Keratinocyte (primary cell): Measurements from ENCODE around the gene TMEM218. TPM values are rescaled to one million over a fixed set of nuclear protein-coding genes. Genes with fewer than 3 reads are reported as not detected.
"Not testable (repeated sequence)": the region's sequence is repeated elsewhere in the genome, so short reads cannot be mapped to it uniquely, and the experiment has no call there.

Experiments
- DNase-seq: peaks from one replicate; pipeline ENCODE4 v3.0.0-alpha.2; 2011; ENCODE audit warnings: low read depth, missing footprints, low spot score
- FAIRE-seq: peaks from 2 replicates; lab custom pipeline; 2011; peaks lifted over from hg19 to GRCh38; lab: Jason Lieb, UNC
- H2AFZ ChIP-seq: 2 replicates; pipeline ENCODE4 v1.6.0; 2012; ENCODE audit warnings: low read length, control low read depth, inconsistent platforms; ENCODE audit not compliant: control insufficient read depth
- H3K27ac ChIP-seq: 2 replicates; pipeline ENCODE4 v1.5.1; 2011; ENCODE audit warnings: low read length; ENCODE audit not compliant: control insufficient read depth, insufficient read depth
- H3K27me3 ChIP-seq: 3 replicates; pipeline ENCODE4 v1.6.0; 2011; ENCODE audit warnings: low read length; ENCODE audit not compliant: control insufficient read depth, insufficient read depth; ENCODE audit errors: extremely low read depth
- H3K36me3 ChIP-seq, 2 experiments: 2 replicates in 1 of 2; 3 replicates in 1 of 2; pipeline ENCODE4 v1.5.1; 2011; ENCODE audit warnings: low read length in 2 of 2, mild to moderate bottlenecking in 1 of 2; ENCODE audit not compliant: control insufficient read depth in 2 of 2, insufficient read depth in 2 of 2; ENCODE audit errors: extremely low read depth in 1 of 2
- H3K4me1 ChIP-seq: 3 replicates; pipeline ENCODE4 v1.5.1; 2011; ENCODE audit warnings: low read length; ENCODE audit not compliant: control insufficient read depth, insufficient read depth; ENCODE audit errors: extremely low read depth
- H3K4me2 ChIP-seq: 3 replicates; pipeline ENCODE4 v1.6.0; 2011; ENCODE audit warnings: low read depth, low read length; ENCODE audit not compliant: control insufficient read depth, insufficient read depth; ENCODE audit errors: extremely low read depth
- H3K4me3 ChIP-seq, 3 experiments: fragments of 200-600 bp in 1 of 3; sonication (generic) in 1 of 3; 2 replicates in 2 of 3; 3 replicates in 1 of 3; pipeline ENCODE4 v1.5.1; 2011 to 2016; ENCODE audit warnings: low read length in 3 of 3, mild to moderate bottlenecking in 3 of 3, control low read depth in 2 of 3, inconsistent platforms in 1 of 3, low read depth in 1 of 3, mixed read lengths in 1 of 3, mixed run types in 1 of 3, moderate library complexity in 1 of 3; ENCODE audit not compliant: control insufficient read depth in 2 of 3, insufficient read depth in 2 of 3; ENCODE audit errors: extremely low read depth in 1 of 3
- H3K79me2 ChIP-seq: 2 replicates; pipeline ENCODE4 v1.6.0; 2012; ENCODE audit warnings: low read length; ENCODE audit not compliant: control insufficient read depth, insufficient read depth
- H3K9ac ChIP-seq: 3 replicates; pipeline ENCODE4 v1.6.0; 2011; ENCODE audit warnings: low read length; ENCODE audit not compliant: control insufficient read depth, insufficient read depth; ENCODE audit errors: extremely low read depth
- H3K9me1 ChIP-seq: 3 replicates; pipeline ENCODE4 v1.6.0; 2011; ENCODE audit warnings: low read length; ENCODE audit not compliant: control insufficient read depth, insufficient read depth; ENCODE audit errors: extremely low read depth
- H3K9me3 ChIP-seq: 2 replicates; pipeline ENCODE4 v1.5.1; 2012; ENCODE audit warnings: low read depth, low read length; ENCODE audit not compliant: control insufficient read depth
- H4K20me1 ChIP-seq: 3 replicates; pipeline ENCODE4 v1.6.0; 2011; ENCODE audit warnings: low read length; ENCODE audit not compliant: control insufficient read depth, insufficient read depth; ENCODE audit errors: extremely low read depth
- EZH2 ChIP-seq: IDR thresholded peaks from one replicate; pipeline ENCODE4 v1.6.1; 2012; ENCODE audit warnings: inconsistent platforms, mild to moderate bottlenecking, low read length, moderate library complexity
- dilution Hi-C: fragments of 300-500 bp; cut with MboI; formaldehyde crosslinking; loops from one replicate; pipeline ENCODE4 v1.7.0; 2020; ENCODE audit warnings: low sequenced_read_pairs; ENCODE audit not compliant: extremely low pct_ligation_motif_present
- polyA plus RNA-seq, 5 experiments: library from polyadenylated mRNA; depleted of rRNA in 3 of 5; stranded (reverse) in 3 of 5; stranded (forward) in 1 of 5; unstranded in 1 of 5; fragments of >200 nt; gene quantifications; 1 replicate in 1 of 5; 2 replicates in 3 of 5; 3 replicates in 1 of 5; pipeline versions ENCODE4 v1.2.1 to v1.2.3, GENCODE V29; 2011 to 2012; ENCODE audit warnings: missing spikeins in 2 of 5, low read depth in 1 of 5, low replicate concordance in 1 of 5
- TF ChIP-seq, protein P1 (sequence below), 3 experiments: IDR thresholded peaks in 1 of 3; conservative IDR thresholded peaks in 1 of 3; optimal IDR thresholded peaks in 1 of 3; 2 replicates in 2 of 3; 3 replicates in 1 of 3; pipeline versions ENCODE3 to v1.5.1; 2011; ENCODE audit warnings: low read length in 3 of 3, mild to moderate bottlenecking in 3 of 3, moderate library complexity in 2 of 3, control low read depth in 1 of 3, inconsistent platforms in 1 of 3; ENCODE audit not compliant: insufficient read depth in 2 of 3; ENCODE audit errors: extremely low read depth in 1 of 3

The TMEM218 gene
- polyA plus RNA-seq, 1 donor (not counting 4 experiments of a cell fraction or from before 2014, with no cell fraction given): 34.2 TPM

DNA sequence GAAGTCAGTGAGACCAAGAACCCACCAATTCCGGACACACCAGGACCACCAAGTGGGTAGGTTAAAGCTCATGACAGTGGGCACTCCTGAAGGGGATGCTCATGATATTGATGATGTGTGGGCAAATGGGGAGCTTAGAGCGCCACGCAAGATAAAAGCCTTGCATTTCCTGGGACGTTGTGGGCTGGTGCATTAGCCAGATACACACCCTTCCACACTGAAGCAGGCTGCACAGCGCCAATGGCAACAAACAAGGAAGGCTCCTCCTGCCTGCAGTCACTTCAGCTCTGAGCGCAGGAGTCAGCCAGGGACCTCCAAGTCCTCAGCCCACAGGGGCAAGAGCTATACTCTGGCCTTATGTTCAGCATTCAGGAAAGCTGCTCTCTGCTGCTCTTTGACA, 20.6 kb downstream of the TMEM218 start:
- no peaks in the 10 kb centered on the region for H3K79me2 ChIP-seq
- no peaks in the 10 kb centered on the region for H3K27me3 ChIP-seq
- peaks cover 4 to 5% of the 10 kb centered on the region in 2 experiments for H3K36me3 ChIP-seq
- no peaks in the 10 kb centered on the region for H4K20me1 ChIP-seq
- DNase-seq (no peak), FAIRE-seq (no peak)
- no peak overlapping the region for H3K9ac ChIP-seq
- H2AFZ ChIP-seq: no peak overlapping the region
- H3K9me3 ChIP-seq: no peaks in the 10 kb centered on the region
- no peak overlapping the region for H3K4me3 ChIP-seq
- peaks cover 2% of the 10 kb centered on the region for H3K9me1 ChIP-seq
- H3K4me2 ChIP-seq: no peak overlapping the region
- peaks cover 18% of the 10 kb centered on the region for H3K4me1 ChIP-seq
- dilution Hi-C loops: no loop called here
- H3K27ac ChIP-seq: no peak overlapping the region
- no peak for TF ChIP-seq EZH2
- TF ChIP-seq, protein P1, sequence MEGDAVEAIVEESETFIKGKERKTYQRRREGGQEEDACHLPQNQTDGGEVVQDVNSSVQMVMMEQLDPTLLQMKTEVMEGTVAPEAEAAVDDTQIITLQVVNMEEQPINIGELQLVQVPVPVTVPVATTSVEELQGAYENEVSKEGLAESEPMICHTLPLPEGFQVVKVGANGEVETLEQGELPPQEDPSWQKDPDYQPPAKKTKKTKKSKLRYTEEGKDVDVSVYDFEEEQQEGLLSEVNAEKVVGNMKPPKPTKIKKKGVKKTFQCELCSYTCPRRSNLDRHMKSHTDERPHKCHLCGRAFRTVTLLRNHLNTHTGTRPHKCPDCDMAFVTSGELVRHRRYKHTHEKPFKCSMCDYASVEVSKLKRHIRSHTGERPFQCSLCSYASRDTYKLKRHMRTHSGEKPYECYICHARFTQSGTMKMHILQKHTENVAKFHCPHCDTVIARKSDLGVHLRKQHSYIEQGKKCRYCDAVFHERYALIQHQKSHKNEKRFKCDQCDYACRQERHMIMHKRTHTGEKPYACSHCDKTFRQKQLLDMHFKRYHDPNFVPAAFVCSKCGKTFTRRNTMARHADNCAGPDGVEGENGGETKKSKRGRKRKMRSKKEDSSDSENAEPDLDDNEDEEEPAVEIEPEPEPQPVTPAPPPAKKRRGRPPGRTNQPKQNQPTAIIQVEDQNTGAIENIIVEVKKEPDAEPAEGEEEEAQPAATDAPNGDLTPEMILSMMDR (optimal IDR thresholded peaks at IDR 0.05 in 1 of 3, IDR thresholded peaks at IDR 0.05 in 1 of 3, conservative IDR thresholded peaks at IDR 0.05 in 1 of 3; ENCODE audit: extremely low read depth in 1 of 3, insufficient read depth in 2 of 3, low read length in 3 of 3): no peak

DNA sequence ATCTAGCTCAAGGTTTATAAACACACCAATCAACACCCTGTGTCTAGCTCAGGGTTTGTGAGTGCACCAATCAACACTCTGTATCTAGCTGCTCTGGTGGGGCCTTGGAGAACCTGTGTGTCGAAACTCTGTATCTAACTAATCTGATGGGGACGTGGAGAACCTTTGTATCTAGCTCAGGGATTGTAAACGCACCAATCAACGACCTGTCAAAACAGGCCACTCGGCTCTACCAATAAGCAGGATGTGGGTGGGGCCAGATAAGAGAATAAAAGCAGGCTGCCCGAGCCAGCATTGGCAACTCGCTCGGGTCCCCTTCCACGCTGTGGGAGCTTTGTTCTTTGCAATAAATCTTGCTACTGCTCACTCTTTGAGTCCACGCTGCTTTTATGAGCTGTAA, 21.3 kb downstream of the TMEM218 start:
- H3K79me2 ChIP-seq, H3K9me3 ChIP-seq, H3K27ac ChIP-seq, DNase-seq, H3K27me3 ChIP-seq, H3K4me3 ChIP-seq, H4K20me1 ChIP-seq, H3K4me2 ChIP-seq, FAIRE-seq, H3K9ac ChIP-seq, dilution Hi-C loops, H3K36me3 ChIP-seq, H2AFZ ChIP-seq, H3K9me1 ChIP-seq: not testable (repeated sequence)
- H3K4me1 ChIP-seq: peaks cover 18% of the 10 kb centered on the region

GRCh38 chr11:125089481-125089880, 21.9 kb downstream of the TMEM218 start:
- H3K27ac ChIP-seq, H3K4me3 ChIP-seq, H3K9ac ChIP-seq, H3K27me3 ChIP-seq, H3K4me2 ChIP-seq, DNase-seq, H2AFZ ChIP-seq, FAIRE-seq, H3K36me3 ChIP-seq, dilution Hi-C loops, H4K20me1 ChIP-seq, H3K9me3 ChIP-seq, H3K9me1 ChIP-seq, H3K79me2 ChIP-seq: not testable (repeated sequence)
- H3K4me1 ChIP-seq: peaks cover 18% of the 10 kb centered on the region
